Panc1 (cell line): ENCODE measurements around the gene SERPINB13. TPM values are rescaled to one million over a fixed set of nuclear protein-coding genes. Genes with fewer than 3 reads are reported as not detected.

Experiments used
- total RNA-seq: library from RNA; stranded (reverse); gene quantifications from one replicate; pipeline ENCODE4 v1.2.1, GENCODE V29; 2021; ENCODE audit not compliant: unreplicated experiment

SERPINB13 gene
- total RNA-seq, 1 experiment from 2014 or later = not detected

Other genes starting within 250 kb of the SERPINB13 start
- gene KDSR, start 220.1 kb upstream of the SERPINB13 start, total RNA-seq = 29.8 TPM
- 44.5 TPM for gene VPS4B, start 164.9 kb upstream of the SERPINB13 start, total RNA-seq
- gene SERPINB5, start 110.4 kb upstream of the SERPINB13 start, total RNA-seq = not detected
- not detected for gene SERPINB12, start 45.0 kb upstream of the SERPINB13 start, total RNA-seq
- gene SERPINB4, start 56.9 kb downstream of the SERPINB13 start, total RNA-seq = not detected
- gene SERPINB3, start 74.5 kb downstream of the SERPINB13 start, total RNA-seq = not detected
- not detected for gene SERPINB11, start 115.6 kb downstream of the SERPINB13 start, total RNA-seq
- not detected for gene SERPINB7, start 188.1 kb downstream of the SERPINB13 start, total RNA-seq